Progenitor cell of endocrine pancreas (in vitro differentiated cells): ENCODE results near the gene RUNDC3A. TPM values are rescaled to one million over a fixed set of nuclear protein-coding genes. Genes with fewer than 3 reads are reported as not detected.
A peak's percentile ranks its signal among the peaks of the same experiment; 100 is the strongest.
"Not testable (repeated sequence)": the region's sequence is repeated elsewhere in the genome, so short reads cannot be mapped to it uniquely, and the experiment has no call there.

Experiments
- DNase-seq: peaks from one replicate; pipeline ENCODE4 v3.0.0; 2021; ENCODE audit warnings: low spot score; ENCODE audit not compliant: unreplicated experiment
- H3K27ac Mint-ChIP-seq: 2 replicates; pipeline ENCODE4 v1.8.0; 2021; ENCODE audit warnings: mild to moderate bottlenecking, moderate library complexity, mixed read lengths
- H3K27me3 Mint-ChIP-seq: 2 replicates; pipeline ENCODE4 v1.8.0; 2021; ENCODE audit warnings: mixed read lengths
- H3K36me3 Mint-ChIP-seq: 2 replicates; pipeline ENCODE4 v1.8.0; 2022; ENCODE audit warnings: mixed read lengths; ENCODE audit not compliant: insufficient read depth
- H3K4me1 Mint-ChIP-seq: 2 replicates; pipeline ENCODE4 v1.8.0; 2021; ENCODE audit warnings: low read depth, mixed read lengths
- H3K4me3 Mint-ChIP-seq: 2 replicates; pipeline ENCODE4 v1.8.0; 2021; ENCODE audit warnings: low read depth, mild to moderate bottlenecking, moderate library complexity, mixed read lengths
- H3K9me3 Mint-ChIP-seq: 2 replicates; pipeline ENCODE4 v1.8.0; 2021; ENCODE audit warnings: low read depth, mixed read lengths
- CTCF ChIP-seq: fragments of 200-600 bp; sonication (generic); IDR thresholded peaks from one replicate; pipeline ENCODE4 v1.5.0; 2021; ENCODE audit warnings: antibody characterized with exemption, mild to moderate bottlenecking; ENCODE audit not compliant: unreplicated experiment
- total RNA-seq: library from RNA; stranded (reverse); gene quantifications from 2 replicates; pipeline ENCODE4 v1.2.1, GENCODE V29; 2021

Gene RUNDC3A
- total RNA-seq, 1 donor from 2014 or later, result 9.3 TPM

- Mint-ChIP-seq H3K4me1 (peaks cover 3% of the 10 kb centered on the region), H3K27ac (peak overlapping the region; percentile 96), H3K4me3 (peak overlapping the region; percentile 82), H3K27me3 (peaks cover 24% of the 10 kb centered on the region), H3K36me3 (no peaks in the 10 kb centered on the region), H3K9me3 (no peaks in the 10 kb centered on the region)
- no peak for DNase-seq
- no peak for TF ChIP-seq CTCF
Observed at GRCh38 chr17:44346064-44346844, 37.9 kb downstream of the RUNDC3A start.

- DNase-seq, H3K4me3 Mint-ChIP-seq, H3K36me3 Mint-ChIP-seq, H3K4me1 Mint-ChIP-seq, H3K27ac Mint-ChIP-seq, H3K9me3 Mint-ChIP-seq: not testable (repeated sequence)
- peaks cover 18% of the 10 kb centered on the region for H3K27me3 Mint-ChIP-seq
Observed at GRCh38 chr17:44347206-44348055, 39.0 kb downstream of the RUNDC3A start.

GRCh38 chr17:44348234-44348987, 40.0 kb downstream of the RUNDC3A start:
- DNase-seq, result no peak
- Mint-ChIP-seq H3K36me3 (peaks cover 7% of the 10 kb centered on the region), H3K4me3 (no peak overlapping the region), H3K27me3 (peaks cover 13% of the 10 kb centered on the region), H3K27ac (peak overlapping the region; percentile 37), H3K9me3 (no peaks in the 10 kb centered on the region), H3K4me1 (peaks cover 3% of the 10 kb centered on the region)
- no peak for TF ChIP-seq CTCF

GRCh38 chr17:44348988-44349364, 40.6 kb downstream of the RUNDC3A start:
- TF ChIP-seq CTCF, result no peak
- DNase-seq, result no peak
- Mint-ChIP-seq H3K4me1 (peaks cover 3% of the 10 kb centered on the region), H3K27me3 (peaks cover 8% of the 10 kb centered on the region), H3K27ac (no peak overlapping the region), H3K36me3 (peaks cover 7% of the 10 kb centered on the region), H3K9me3 (no peaks in the 10 kb centered on the region), H3K4me3 (no peak overlapping the region)

- H3K4me3 Mint-ChIP-seq, result no peak overlapping the region
- H3K36me3 Mint-ChIP-seq, result peaks cover 7% of the 10 kb centered on the region
Observed at GRCh38 chr17:44349553-44350070, 41.2 kb downstream of the RUNDC3A start.

More at GRCh38 chr17:44349553-44350070, 41.2 kb downstream of the RUNDC3A start:
- peaks cover 7% of the 10 kb centered on the region for H3K27me3 Mint-ChIP-seq
- no peak for TF ChIP-seq CTCF
- H3K27ac Mint-ChIP-seq, result no peak overlapping the region
- H3K4me1 Mint-ChIP-seq, result peaks cover 3% of the 10 kb centered on the region
- H3K9me3 Mint-ChIP-seq, result no peaks in the 10 kb centered on the region
- no peak for DNase-seq
